GM10248 (cell line): ENCODE data around the gene RAN.
"Not testable (repeated sequence)": the region's sequence is repeated elsewhere in the genome, so short reads cannot be mapped to it uniquely, and the experiment has no call there.

Source experiments
- CTCF ChIA-PET: fragments of 300-600 bp; sonication (Branson Sonifier 250); formaldehyde crosslinking; extraction: SDS; loops from one replicate; lab custom pipeline; 2021; ENCODE audit warnings: antibody characterized with exemption; lab: Yijun Ruan, JAX
- POLR2A ChIA-PET: fragments of 350-650 bp; sonication (Branson Sonifier 250); formaldehyde crosslinking; extraction: SDS; loops from one replicate; lab custom pipeline; 2020; ENCODE audit warnings: antibody characterized with exemption; lab: Yijun Ruan, JAX
- DNase-seq: peaks from one replicate; pipeline ENCODE4 v3.0.0; 2012; ENCODE audit errors: extremely low spot score
- CTCF ChIP-seq: IDR thresholded peaks from 2 replicates; pipeline ENCODE4 v1.5.1; 2012; ENCODE audit warnings: mild to moderate bottlenecking, low read depth; ENCODE audit errors: extremely low read depth, missing control alignments, control extremely low read depth

Gene RAN

DNA sequence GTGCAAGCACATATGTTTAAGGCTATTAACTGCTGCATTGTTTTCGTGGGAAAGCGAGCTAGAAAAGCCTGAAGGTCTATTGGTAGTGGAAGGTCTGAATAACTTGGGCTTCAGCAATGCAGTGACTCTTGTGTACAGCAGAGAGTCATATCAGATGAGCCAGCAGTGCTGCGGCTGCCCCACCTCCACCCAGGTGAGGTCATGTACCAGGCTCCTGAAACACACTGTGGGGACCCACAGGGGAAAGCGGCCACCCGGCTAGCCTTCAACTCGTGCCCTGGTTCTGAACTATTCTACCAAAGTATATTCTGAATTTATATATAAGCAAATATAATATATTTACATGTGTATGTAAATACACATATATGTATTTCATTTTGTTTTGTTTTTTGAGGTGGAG is 12.7 kb upstream of the RAN start:
- no peak for DNase-seq
- ChIA-PET POLR2A (no interaction called here), CTCF (interaction anchor here (1.6 kb wide), 1 partner anchor 245 kb away, joined by 3 read pairs; no protein-coding TSS in a partner anchor)
- TF ChIP-seq CTCF = no peak

GRCh38 chr12:130860311-130860710 is 11.6 kb upstream of the RAN start:
- POLR2A ChIA-PET = no interaction called here
- no peak for TF ChIP-seq CTCF
- no peak for DNase-seq
- CTCF ChIA-PET = interaction anchor here (1.1 kb wide), 1 partner anchor 15 kb away, joined by 4 read pairs; no protein-coding TSS in a partner anchor

DNA sequence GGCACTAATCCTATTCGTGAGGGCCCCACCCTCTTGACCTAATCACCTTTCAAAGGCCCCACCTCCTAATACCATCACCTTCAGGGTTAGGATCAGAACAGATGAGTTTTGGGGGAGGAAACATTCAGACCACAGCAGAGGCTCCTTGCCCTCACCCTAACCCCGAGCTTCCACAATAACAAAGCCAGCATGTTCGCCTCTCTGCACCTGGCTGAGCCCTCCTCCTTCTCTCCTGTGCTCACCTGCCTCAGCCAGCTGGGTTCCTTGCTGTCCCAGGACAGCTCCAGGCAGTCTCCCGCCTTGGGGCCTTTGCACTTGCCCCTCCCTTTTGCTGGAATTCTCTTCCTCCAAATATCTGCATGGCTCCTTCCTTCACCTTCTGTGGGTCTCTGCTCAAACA is 9.7 kb upstream of the RAN start:
- no peak for TF ChIP-seq CTCF
- no peak for DNase-seq
- CTCF ChIA-PET = interaction anchor here (1.7 kb wide), 1 partner anchor 9 kb away, joined by 4 read pairs; no protein-coding TSS in a partner anchor
- POLR2A ChIA-PET = no interaction called here

DNA sequence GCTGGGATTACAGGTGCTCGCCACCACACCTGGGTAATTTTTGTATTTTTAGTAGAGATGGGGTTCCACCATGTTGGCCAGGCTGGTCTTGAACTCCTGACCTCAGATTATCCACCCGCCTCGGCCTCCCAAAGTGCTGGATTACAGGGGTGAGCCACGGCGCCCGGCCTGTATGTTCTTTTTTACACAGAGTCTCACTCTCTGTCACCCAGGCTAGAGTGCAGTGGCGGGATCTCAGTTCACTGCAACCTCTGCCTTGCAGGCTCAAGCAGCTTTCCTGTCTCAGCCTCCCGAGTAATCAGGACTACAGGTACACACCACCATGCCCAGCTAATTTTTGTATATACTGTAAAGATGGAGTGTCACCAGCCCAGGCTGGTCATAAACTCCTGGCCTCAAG is 9.1 kb upstream of the RAN start:
- DNase-seq, CTCF ChIA-PET, POLR2A ChIA-PET: not testable (repeated sequence)

- no peak for DNase-seq
- ChIA-PET POLR2A (no interaction called here), CTCF (no interaction called here)
- no peak for TF ChIP-seq CTCF
Observed at GRCh38 chr12:130863298-130863697, 8.6 kb upstream of the RAN start.

- POLR2A ChIA-PET = no interaction called here
- no peak for DNase-seq
- CTCF ChIA-PET = interaction anchor here (1.8 kb wide), 1 partner anchor 23 kb away, joined by 5 read pairs; no protein-coding TSS in a partner anchor
Observed at GRCh38 chr12:130868412-130868811, 3.5 kb upstream of the RAN start.

More at GRCh38 chr12:130868412-130868811, 3.5 kb upstream of the RAN start:
- TF ChIP-seq CTCF = no peak
